Stimulated activated CD4-positive, alpha-beta T cell treated with anti-CD3 and anti-CD28 coated beads, Interleukin-1b, Interleukin-23, amount 100 ng/mL, for 4 hours (primary cell): ENCODE results near the gene CCDC92B.
"Not testable (repeated sequence)": the region's sequence is repeated elsewhere in the genome, so short reads cannot be mapped to it uniquely, and the experiment has no call there.

Experiments
- DNase-seq, 2 donors: peaks; one replicate each; pipeline ENCODE4 v3.0.0-alpha.2; 2020; ENCODE audit warnings: low read depth in 2 of 2

CCDC92B gene

GRCh38 chr17:2703606-2704005, 45.8 kb downstream of the CCDC92B start:
- no peak for DNase-seq

DNA sequence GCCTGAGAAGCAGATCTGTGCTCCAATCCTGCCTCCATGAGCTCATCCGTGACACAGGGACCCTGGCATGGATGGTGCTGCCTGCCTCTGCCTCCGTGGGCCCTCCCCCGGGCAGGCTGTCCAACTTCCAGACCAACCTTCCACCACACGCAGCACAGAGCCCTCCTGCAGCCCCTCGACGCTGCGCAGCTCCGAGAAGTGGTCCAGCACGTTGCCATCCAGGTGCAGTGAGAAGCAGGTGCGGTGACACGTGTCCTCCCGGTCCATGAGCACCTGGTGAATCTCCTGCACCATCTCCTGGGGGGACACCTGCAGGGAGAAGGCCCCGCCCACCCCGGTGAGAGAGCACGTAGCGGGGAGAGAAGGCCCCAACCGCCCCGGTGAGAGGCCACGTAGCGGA, 46.3 kb downstream of the CCDC92B start:
- DNase-seq, result no peak

DNA sequence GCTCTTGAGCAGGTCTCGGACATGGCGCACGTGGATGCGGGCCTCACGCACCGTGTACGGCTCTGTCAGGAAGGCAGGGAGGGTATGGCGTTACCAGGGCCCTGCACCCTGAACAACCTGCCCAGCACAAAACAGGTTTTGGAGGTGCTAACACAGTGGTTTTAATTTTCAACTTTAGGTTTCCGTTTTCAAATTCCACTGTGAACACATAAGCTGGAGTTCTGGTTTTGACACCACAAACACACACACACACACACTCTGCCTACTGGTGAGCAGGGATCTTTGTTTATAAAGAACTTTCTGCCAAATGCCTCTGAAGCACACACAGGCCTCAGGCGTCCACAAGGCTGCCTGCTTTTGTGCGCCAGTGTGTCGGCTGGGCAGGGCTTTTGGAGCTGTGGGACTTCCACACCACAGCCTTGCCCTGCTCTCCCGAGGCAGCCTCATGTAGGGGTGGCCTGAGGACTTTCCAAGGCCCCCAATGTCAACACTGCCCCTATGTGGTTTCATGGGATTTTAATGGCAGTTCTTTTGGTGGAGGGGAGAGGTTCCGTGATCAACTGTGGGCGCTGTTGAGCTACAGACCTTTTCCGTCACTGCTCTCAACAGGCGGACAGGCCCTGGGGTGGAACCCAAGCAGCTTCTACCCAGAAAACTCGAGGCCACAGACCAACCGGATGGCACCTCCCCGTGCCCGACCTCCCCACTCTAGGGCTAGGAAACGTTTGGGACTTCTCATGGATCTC, 47.3 kb downstream of the CCDC92B start:
- DNase-seq, result no peak

- DNase-seq, result no peak
These were observed 48.1 kb downstream of the CCDC92B start for GRCh38 chr17:2701161-2701995.

DNA sequence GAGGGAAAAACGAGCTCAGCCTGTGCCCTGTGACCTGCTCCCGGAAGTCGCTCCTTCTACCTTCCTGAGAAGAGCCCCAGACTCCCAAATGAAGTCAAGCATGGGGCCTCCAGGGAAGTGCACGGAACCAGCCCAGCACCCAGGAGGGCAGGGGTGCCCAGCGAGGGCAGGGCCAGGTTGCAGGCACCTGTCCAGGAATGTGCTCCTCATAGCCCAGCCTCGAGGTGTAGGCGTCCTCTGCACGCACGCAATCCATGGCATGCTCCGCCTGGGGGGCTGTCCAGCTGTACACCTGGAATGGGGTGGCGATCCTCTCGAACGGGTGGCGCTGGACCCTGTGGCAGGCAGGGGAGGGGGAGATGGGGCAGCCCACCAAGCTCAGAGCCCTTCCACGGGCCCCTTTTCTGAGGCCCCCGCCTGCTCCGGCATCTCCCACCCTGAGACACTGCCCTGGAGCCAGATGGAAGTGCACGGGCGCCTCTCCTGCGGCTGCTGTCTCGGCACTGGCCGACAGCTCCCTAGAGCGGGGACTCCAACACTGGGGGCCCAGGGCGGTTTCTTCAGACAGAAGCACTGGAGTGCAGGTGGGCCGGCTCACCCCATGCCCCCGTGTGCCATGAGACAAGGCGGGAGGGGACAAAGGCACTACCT, 48.8 kb downstream of the CCDC92B start:
- no peak for DNase-seq

DNA sequence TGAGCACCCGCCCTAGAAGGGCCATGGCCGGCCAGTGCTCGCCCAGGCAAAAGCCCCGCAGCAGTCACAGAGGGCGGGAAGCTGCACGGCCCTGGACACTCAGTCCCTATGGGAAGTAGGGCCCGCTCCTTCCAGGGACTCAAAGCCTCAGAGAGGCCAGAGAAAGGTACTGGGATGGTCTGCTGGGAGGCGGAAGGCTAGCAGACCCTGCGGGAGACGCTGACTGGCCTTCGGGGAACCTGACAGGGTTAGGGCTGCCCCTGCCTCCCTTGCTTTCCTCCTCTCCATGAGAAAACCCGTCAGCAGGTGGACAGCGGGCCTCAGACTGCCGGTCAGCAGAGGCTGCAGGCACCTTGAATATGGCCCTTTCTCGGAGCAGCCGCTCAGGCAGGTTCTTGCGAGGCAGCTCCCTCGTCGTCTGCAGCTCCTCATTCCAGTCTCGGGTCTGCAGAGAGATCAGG, 49.4 kb downstream of the CCDC92B start:
- DNase-seq, result no peak

DNA sequence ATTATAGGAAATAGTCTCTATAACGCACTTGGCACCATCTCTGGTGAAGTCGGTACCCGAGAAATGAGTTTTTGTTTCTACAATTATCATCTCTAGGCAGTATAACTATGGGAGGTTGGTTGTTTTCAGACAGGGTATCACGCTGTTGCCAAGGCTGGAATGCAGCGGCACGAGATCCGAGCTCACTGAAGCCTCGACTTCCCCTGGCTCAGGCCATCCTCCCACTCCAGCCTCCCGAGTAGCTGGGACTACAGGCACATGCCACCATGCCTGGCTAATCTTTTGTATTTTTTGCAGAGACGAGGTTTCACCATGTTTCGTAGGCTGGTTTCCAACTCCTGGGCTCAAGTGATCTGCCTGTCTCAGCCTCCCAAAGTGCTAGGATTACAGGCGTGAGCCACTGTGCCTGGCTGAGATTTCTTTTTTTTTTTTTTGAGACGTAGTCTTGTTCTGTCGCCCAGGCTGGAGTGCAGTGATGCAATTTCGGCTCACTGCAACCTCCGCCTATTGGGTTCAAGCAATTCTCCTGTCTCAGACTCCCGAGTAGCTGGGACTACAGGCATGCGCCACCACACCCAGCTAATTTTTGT, 50.1 kb downstream of the CCDC92B start:
- not testable (repeated sequence) for DNase-seq

DNA sequence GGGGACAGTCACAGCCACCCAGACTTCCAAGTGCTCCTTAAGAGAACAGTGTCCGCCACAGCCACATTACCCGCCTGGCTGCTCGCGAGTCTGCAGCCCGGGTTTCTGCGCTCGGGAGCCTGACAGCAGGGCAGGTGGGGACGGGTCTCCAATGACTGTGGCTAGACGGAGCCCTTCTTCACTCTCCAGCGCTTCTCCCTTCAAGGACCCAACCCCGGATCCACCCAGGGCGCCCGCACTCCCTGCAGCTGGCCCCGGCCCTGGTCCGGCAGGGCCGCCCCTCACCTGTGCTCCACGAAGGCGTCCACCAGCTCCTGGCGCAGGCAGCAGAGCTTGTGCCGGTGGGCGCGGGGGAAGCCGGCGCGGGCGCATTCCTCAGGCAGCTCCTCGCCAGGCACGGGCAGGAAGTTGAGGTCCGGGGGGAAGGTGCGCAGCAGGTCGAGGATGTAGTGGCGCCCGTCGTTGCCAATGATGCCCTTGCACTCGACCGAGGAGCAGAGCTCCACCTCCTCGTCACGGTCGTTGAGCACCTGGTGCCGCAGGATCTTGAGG, 51.8 kb downstream of the CCDC92B start:
- DNase-seq, result no peak

- no peak for DNase-seq
These were observed 53.3 kb downstream of the CCDC92B start for GRCh38 chr17:2695961-2696760.

DNA sequence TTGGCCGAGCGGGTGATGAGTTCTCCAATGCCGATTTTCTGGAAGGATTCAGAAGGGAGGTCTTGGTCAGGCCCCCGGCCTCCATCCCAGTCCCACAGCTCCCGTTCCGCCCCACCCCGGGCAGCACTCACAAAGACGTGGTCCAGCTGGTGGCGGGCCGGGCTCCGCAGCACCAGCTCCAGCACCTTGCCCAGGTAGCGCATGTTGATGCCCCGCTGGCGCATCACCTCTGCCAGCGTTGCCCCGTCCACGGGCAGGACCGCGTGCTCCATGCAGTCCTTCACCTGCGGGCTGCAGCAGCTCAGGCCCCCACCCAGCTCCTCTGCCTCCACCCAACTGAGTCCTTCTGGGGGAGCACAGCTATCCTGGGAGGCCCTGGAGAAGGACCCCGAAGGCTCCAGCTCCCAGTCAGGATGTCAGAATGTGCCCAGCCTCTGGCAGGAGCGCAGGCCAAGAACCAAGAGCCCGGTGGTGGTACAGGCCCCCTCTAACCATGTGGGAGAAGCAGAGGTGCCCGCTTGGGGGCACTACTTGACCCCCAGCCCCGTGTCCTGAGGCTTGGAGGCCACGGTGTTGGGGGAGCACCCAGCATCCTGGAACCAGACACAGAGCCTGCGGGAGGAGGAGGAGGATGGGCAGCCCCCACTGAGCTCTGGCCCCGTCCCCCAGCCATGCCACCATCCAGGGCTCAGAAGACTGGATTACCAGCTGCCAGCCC, 54.0 kb downstream of the CCDC92B start:
- no peak for DNase-seq

DNA sequence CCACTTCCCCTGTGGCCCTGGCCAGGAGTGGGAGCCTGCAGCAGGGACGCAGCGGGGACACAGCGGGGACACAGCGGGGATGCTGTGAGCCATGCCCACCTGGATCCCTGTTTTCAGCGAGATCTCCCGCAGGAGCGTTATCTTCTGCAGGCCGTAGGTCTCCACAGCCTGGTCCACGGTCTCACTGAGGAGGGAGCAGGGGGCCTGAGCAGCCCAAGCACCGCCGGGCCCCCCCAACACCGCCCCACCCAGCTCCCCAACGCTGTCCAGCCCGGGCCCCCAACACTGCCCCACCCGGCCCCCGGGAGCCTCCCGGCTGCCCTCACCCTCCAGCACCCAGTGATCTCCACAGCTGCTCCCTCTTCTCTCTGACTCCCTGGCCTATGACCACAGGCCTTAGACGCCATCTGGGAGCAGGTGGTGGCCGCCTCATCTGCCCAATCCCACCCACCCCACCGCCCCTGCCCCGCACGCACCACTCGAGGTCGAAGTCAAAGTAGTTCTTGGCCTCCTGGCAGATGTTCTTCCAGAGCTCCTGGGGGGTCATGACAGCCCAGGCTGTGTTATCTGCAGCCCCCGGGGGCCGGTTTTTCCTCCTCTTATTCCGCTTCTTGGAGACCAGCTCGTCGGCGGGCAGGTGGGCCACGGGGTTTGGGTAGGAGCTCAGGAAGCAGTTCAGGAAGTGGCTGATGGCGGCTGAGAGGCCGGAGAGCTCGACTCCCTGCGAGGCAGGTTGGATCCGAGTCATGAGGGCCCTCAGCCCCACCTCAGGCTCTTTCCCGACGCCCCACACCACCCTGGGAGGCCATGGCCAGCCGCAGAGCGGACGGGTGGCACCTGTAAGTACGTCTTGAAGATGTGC, 54.8 kb downstream of the CCDC92B start:
- no peak for DNase-seq

DNA sequence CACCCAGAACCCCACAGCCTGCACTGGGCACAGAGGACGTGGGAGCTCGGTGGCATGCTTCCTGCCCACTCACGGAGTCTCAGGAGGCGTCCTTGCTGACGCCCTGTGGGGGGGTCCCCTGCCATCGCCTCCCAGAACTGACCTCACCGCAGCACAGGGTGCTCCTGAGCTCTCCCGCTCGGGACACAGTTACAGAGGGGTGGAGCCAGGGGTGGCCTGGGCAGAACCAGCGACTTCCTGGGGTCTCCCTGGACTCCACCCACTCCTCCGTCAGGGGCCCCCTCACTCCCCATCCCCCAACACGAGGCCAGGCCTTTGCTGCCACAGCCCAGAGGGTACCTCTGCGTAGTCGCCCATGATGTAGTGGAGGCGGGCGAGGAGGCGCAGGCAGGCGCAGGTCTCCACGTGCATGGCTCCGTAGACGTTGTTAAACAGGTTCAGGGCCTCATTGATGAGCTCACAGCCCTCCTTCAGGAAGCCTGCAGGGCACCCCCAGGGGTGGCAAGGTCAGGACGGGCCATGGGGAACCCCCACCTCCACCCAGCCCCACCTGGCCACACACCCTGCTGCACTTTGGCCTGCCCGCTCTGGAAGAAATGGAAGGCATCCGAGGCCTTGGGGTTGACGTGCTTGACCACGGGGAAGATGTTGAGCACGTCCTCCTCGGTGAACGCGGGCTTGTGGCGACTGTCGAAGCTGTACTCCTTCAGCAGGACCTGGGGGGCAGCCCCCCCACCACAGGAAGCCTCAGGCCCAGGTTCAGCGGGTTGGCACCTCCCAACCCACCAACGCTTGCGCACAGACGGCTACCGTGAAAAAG, 55.7 kb downstream of the CCDC92B start:
- DNase-seq, result no peak

DNA sequence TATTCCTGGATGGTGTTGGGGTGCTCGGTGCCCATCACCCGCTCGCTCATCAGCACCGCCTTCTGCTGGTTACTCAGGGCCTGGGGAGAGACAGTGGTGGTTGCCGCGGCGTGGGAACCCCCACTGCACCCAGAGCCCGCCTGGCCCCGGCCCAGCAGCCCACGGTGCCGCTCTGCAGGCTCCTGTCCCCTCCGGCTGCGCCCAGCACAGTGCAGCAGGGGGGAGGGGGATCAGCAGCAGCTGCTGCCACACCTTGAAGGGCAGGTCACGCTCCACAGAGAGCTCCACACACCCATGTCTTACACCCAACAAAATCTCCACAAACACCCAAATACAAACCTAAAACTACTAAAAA, 56.7 kb downstream of the CCDC92B start:
- DNase-seq, result no peak

- DNase-seq, result no peak
These were observed 57.3 kb downstream of the CCDC92B start for GRCh38 chr17:2691965-2692780.

DNA sequence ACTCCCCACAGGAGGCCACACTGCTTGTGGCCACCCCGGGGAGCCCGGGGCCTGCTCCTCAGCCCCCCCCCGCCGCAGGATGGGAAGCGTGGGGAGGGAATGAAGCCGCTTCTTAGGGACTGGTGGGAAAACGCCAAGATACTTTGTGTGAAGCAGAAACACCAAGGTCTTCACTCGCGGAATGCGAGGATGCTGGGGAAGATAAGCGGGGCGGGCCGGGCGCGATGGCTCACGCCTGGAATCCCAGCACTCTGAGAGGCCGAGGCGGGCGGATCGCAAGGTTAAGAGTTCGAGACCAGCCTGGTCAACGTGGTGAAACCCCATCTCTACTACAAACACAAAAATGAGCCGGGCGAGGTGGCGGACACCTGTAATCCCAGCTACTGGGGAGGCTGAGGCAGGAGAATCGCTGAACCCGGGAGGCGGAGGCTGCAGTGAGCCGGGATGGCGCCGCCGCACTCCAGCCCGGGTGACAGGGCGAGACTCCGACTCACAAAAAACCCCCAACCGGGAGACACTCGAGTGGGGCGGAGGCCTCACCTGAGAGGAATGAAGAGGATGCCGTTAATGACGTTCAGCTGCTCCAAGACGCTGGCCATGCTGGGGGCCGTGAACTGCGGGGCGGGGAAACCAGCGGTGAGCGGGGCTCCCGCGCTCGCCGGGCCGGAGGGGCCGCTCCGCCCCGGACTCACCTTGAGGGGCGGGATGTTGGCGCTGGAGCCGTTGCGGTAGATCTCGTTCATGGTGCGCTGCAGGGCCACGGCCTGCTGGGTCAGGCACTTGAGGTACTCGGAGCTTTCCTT, 58.2 kb downstream of the CCDC92B start:
- DNase-seq, result no peak

GRCh38 chr17:2690165-2691068, 59.0 kb downstream of the CCDC92B start:
- no peak for DNase-seq
